Left renal cortex interstitium (tissue), 4 donors: ENCODE measurements around the gene POLD2. TPM values are rescaled to one million over a fixed set of nuclear protein-coding genes. Genes with fewer than 3 reads are reported as not detected.

Source experiments
- DNase-seq, 4 donors: peaks; one replicate each; pipeline ENCODE4 v3.0.0-alpha.2; 2013; ENCODE audit warnings: low read depth in 4 of 4, low spot score in 2 of 4, missing footprints in 1 of 4
- polyA plus RNA-seq, 4 donors: library from polyadenylated mRNA; unstranded; fragments of 120-200 nt; gene quantifications; one replicate each; pipeline ENCODE4 v1.2.1, GENCODE V29; 2013; ENCODE audit not compliant: insufficient read length in 4 of 4

POLD2 gene
- polyA plus RNA-seq, 4 donors: 100 to 136 (median 123) TPM

- no peak for DNase-seq
Measured at GRCh38 chr7:44084701-44085100, 38.6 kb downstream of the POLD2 start.

GRCh38 chr7:44083796-44084195 is 39.6 kb downstream of the POLD2 start:
- no peak for DNase-seq

GRCh38 chr7:44082541-44083207 is 40.7 kb downstream of the POLD2 start:
- DNase-seq: peak; percentile 85 to 97 (median 92)

- no peak for DNase-seq
Measured at GRCh38 chr7:44081266-44081748, 42.0 kb downstream of the POLD2 start.

GRCh38 chr7:44080686-44081265 is 42.6 kb downstream of the POLD2 start:
- no peak for DNase-seq

GRCh38 chr7:44080118-44080517 is 43.2 kb downstream of the POLD2 start:
- DNase-seq: no peak

GRCh38 chr7:44079331-44080021 is 43.9 kb downstream of the POLD2 start:
- no peak for DNase-seq

- peak in 2 of 4 donors; percentile 45 to 50 for DNase-seq
Measured at GRCh38 chr7:44078521-44078920, 44.8 kb downstream of the POLD2 start.

GRCh38 chr7:44077681-44078091 is 45.7 kb downstream of the POLD2 start:
- DNase-seq: no peak

- DNase-seq: no peak
Measured at GRCh38 chr7:44077061-44077460, 46.3 kb downstream of the POLD2 start.

GRCh38 chr7:44076101-44076895 is 47.0 kb downstream of the POLD2 start:
- no peak for DNase-seq

GRCh38 chr7:44075296-44076075 is 47.9 kb downstream of the POLD2 start:
- no peak for DNase-seq

GRCh38 chr7:44074349-44074695 is 49.0 kb downstream of the POLD2 start:
- no peak for DNase-seq

- no peak for DNase-seq
Measured at GRCh38 chr7:44073664-44074348, 49.5 kb downstream of the POLD2 start.

- no peak for DNase-seq
Measured at GRCh38 chr7:44072364-44073231, 50.8 kb downstream of the POLD2 start.

- no peak for DNase-seq
Measured at GRCh38 chr7:44071726-44072363, 51.5 kb downstream of the POLD2 start.

GRCh38 chr7:44068054-44068453 is 55.3 kb downstream of the POLD2 start:
- DNase-seq: no peak
